22Rv1 (cell line): Measurements from ENCODE around the gene HEPN1.

Experiments used
- H3K27ac ChIP-seq: fragments of 450-650 bp; 2 replicates; pipeline ENCODE4 v1.5.1; 2017
- CTCF ChIP-seq: fragments of 450-650 bp; IDR thresholded peaks from 2 replicates; pipeline ENCODE4 v1.5.1; 2017; ENCODE audit warnings: mild to moderate bottlenecking
- ZFX ChIP-seq: fragments of 450-650 bp; IDR thresholded peaks from 2 replicates; pipeline ENCODE4 v1.6.1; 2017; ENCODE audit warnings: antibody characterized with exemption, borderline replicate concordance

The HEPN1 gene

GRCh38 chr11:124891373-124891861 is 27.6 kb upstream of the HEPN1 start:
- TF ChIP-seq CTCF (no peak), ZFX (no peak)
- H3K27ac ChIP-seq, result no peak overlapping the region

- TF ChIP-seq CTCF (no peak), ZFX (no peak)
- no peak overlapping the region for H3K27ac ChIP-seq
Observed at GRCh38 chr11:124892146-124892545, 26.9 kb upstream of the HEPN1 start.

DNA sequence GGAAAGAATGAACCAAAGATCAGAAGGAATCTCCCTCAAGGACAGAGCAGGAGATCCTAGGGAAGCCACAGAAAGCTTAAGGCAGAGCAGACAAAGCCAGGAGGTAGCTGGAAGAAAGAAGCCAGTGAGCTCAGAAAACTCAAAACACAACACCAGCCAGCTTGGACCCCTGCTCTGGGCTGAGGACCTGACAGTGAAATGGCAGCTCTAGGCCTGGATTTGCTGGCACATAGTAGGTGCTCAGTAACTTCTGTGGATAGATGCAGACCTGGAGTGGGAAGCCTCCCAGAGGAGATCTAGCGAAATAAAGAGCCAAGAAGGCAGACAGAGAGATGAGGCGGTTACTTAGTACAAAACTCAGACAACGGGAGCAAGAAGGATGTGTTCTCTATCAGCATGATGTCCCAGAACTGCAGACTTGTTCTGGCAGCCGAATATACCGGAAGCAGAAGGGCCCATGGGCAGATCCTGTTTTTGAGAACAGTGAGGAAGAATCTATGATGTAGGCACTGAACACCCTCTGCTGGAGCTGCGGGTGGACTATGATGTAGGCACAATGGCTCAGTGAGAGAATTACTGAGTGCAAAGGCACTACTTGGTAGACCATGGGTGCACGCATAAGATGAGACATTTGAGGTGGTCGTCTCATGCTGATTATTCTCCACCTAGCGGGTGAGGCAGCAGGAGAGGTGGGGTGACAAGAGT is 26.1 kb upstream of the HEPN1 start:
- TF ChIP-seq ZFX, result no peak
- TF ChIP-seq CTCF, result no peak
- no peak overlapping the region for H3K27ac ChIP-seq

GRCh38 chr11:124893781-124894401 is 25.2 kb upstream of the HEPN1 start:
- TF ChIP-seq CTCF (no peak), ZFX (no peak)
- H3K27ac ChIP-seq, result no peak overlapping the region

GRCh38 chr11:124894606-124895430 is 24.2 kb upstream of the HEPN1 start:
- no peak for TF ChIP-seq ZFX
- no peak for TF ChIP-seq CTCF
- no peak overlapping the region for H3K27ac ChIP-seq

DNA sequence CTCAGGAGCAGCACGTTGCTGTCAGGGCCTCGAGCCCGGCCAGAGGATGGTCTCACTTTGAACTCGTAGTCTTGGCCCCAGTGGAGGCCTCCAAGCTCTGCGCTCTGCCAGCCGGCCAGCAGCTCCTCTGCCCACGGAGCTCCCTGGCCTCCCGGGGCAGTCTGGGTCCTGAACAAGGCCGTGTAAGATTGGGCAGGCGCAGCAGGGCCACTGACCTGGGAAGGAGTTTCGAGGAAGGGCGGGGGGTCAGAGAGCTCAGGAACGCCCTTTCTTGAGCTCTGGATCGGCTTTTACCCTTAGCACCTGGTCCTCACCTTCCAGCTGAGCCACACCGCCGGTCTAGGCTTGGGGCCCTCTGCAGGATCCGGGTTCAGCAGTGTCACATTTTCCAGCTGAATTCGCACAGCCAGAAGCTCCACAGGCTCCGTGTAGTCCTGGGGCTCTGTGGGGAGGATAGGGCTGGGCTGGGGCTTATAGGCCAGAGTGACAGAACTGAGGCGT is 23.5 kb upstream of the HEPN1 start:
- TF ChIP-seq ZFX (no peak), CTCF (no peak)

More for the DNA sequence above, 23.5 kb upstream of the HEPN1 start:
- no peak overlapping the region for H3K27ac ChIP-seq
